ENCODE measurements around the gene PTGDR2. TPM values are rescaled to one million over a fixed set of nuclear protein-coding genes. Genes with fewer than 3 reads are reported as not detected.

The PTGDR2 gene
- total and polyA plus RNA-seq, 4 donors: 0.08 to 7.1 (median 0.32) TPM

GRCh38 chr11:60847281-60847680, 8.5 kb downstream of the PTGDR2 start:
- DNase-seq (ENCODE audit: low spot score): no peak
- Histone ChIP-seq H3K4me1 (ENCODE audit: control insufficient read depth in 4 of 4, insufficient read depth in 4 of 4, low read length in 3 of 4) (peaks cover 4 to 32% (median 25%) of the 10 kb centered on the region in 4 donors), H3K4me3 (ENCODE audit: low read depth in 1 of 3, low read length in 3 of 3) (no peak overlapping the region), H3K9me3 (ENCODE audit: control insufficient read depth in 4 of 4, low read length in 3 of 4) (no peaks in the 10 kb centered on the region), H3K27me3 (ENCODE audit: control insufficient read depth in 4 of 4, insufficient read depth in 4 of 4, low read length in 3 of 4) (no peaks in the 10 kb centered on the region), H3K36me3 (ENCODE audit: control insufficient read depth in 4 of 4, insufficient read depth in 3 of 4, low read depth in 1 of 4, low read length in 3 of 4) (peaks cover 0 to 30% (median 2%) of the 10 kb centered on the region in 4 donors), H3K27ac (ENCODE audit: low read depth in 1 of 2, low read length in 2 of 2) (no peak overlapping the region), H3K9ac (ENCODE audit: low read depth in 1 of 2, low read length in 2 of 2) (no peak overlapping the region)
- no peak for TF ChIP-seq REST (IDR thresholded peaks at IDR 0.05)
- TF ChIP-seq CTCF (IDR thresholded peaks at IDR 0.05; ENCODE audit: low read depth, low read length, missing input control): no peak
- TF ChIP-seq FOXA2 (IDR thresholded peaks at IDR 0.05): no peak
- TF ChIP-seq EGR1 (IDR thresholded peaks at IDR 0.05; ENCODE audit: low read depth in 2 of 2): no peak
- TF ChIP-seq ATF3 (IDR thresholded peaks at IDR 0.05): no peak
- no peak for TF ChIP-seq NR2F2 (IDR thresholded peaks at IDR 0.05)
- TF ChIP-seq YY1 (IDR thresholded peaks at IDR 0.05): no peak
- TF ChIP-seq RAD21 (IDR thresholded peaks at IDR 0.05): no peak
- no peak for TF ChIP-seq SP1 (IDR thresholded peaks at IDR 0.05)
- no peak for TF ChIP-seq HNF4G (IDR thresholded peaks at IDR 0.05)
- no peak for TF ChIP-seq TAF1 (conservative IDR thresholded peaks at IDR 0.05)
- TF ChIP-seq FOXA1 (IDR thresholded peaks at IDR 0.05): no peak
- TF ChIP-seq RXRA (IDR thresholded peaks at IDR 0.05): no peak
- TF ChIP-seq ZBTB33 (IDR thresholded peaks at IDR 0.05): no peak
- no peak for TF ChIP-seq HNF4A (conservative IDR thresholded peaks at IDR 0.05)
- no peak for TF ChIP-seq MAX (IDR thresholded peaks at IDR 0.05)
- no peak for TF ChIP-seq GABPA (IDR thresholded peaks at IDR 0.05 in 1 of 2, conservative IDR thresholded peaks at IDR 0.05 in 1 of 2)
- TF ChIP-seq JUND (IDR thresholded peaks at IDR 0.05): no peak
- 85% methylated on average over 13 of the region's 13 CpGs for WGBS

All from liver (tissue), 9 donors.